Measurements from ENCODE around the gene COL2A1.

DNA sequence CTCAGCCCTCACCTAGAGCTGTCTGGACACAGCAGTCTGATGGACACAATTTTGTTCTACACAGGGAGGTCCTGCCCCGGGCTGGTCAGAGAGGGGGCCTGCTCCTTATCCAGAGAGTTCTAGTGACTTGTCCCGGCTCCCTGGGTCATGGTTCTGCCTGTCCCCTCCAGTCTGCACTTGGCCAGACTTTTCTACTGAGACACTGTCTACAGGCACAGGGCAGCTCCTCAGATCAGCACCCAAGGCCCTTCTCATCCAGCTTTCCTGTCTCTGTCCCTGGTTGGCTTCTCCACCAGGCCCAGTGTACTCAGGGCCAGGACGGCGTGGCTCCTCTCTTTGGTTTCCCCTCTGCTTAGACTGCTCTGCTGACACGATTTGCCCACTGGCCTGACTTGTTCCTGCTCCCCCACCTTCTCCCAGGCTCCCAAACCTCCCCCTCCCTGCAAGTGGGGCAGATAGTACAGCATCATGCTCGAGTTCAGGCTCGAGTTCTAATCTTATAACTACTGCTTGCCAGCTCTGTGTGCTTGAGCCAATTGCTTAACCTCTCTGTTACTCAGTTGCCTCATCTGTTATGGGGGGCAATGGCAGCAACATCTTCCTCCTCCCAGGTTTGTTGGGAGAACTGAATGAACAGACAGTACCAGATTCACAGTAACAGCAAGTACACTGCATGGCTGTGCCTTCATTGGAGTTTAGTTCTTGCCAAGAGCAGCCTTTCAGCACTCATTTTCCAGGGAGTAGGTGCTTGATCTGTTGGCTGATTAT, 22.0 kb upstream of the COL2A1 start:
- TF ChIP-seq POLR2A (IDR thresholded peaks at IDR 0.05; ENCODE audit: low read depth, low read length) (no peak), CTCF (IDR thresholded peaks at IDR 0.05; ENCODE audit: extremely low read depth in 1 of 2, insufficient read depth in 1 of 2, low read depth in 1 of 2, low read length in 2 of 2) (no peak), POLR2AphosphoS5 (IDR thresholded peaks at IDR 0.05; ENCODE audit: insufficient read depth, low read depth, low read length) (no peak), EZH2 (IDR thresholded peaks at IDR 0.05; ENCODE audit: borderline replicate concordance, low read depth, low read length, severe bottlenecking) (no peak), JUN (IDR thresholded peaks at IDR 0.05; ENCODE audit: borderline replicate concordance, insufficient read depth, insufficient read length, low read depth) (no peak)

Data from endothelial cell of umbilical vein (primary cell).